Fibroblast of mammary gland (primary cell): ENCODE results near the gene BAIAP3.

Experiments
- DNase-seq: peaks from one replicate; pipeline ENCODE4 v3.0.0-alpha.2; 2010; ENCODE audit warnings: low read depth
- H3K4me3 ChIP-seq: 2 replicates; pipeline ENCODE4 v1.5.1; 2011; ENCODE audit warnings: low read depth, mild to moderate bottlenecking, low read length, moderate library complexity; ENCODE audit not compliant: control insufficient read depth
- TF ChIP-seq, protein P1 (sequence below): conservative IDR thresholded peaks from 2 replicates; pipeline ENCODE4 v1.5.1; 2011; ENCODE audit warnings: low read depth, low read length, inconsistent platforms; ENCODE audit not compliant: control insufficient read depth, insufficient read depth

BAIAP3 gene

DNA sequence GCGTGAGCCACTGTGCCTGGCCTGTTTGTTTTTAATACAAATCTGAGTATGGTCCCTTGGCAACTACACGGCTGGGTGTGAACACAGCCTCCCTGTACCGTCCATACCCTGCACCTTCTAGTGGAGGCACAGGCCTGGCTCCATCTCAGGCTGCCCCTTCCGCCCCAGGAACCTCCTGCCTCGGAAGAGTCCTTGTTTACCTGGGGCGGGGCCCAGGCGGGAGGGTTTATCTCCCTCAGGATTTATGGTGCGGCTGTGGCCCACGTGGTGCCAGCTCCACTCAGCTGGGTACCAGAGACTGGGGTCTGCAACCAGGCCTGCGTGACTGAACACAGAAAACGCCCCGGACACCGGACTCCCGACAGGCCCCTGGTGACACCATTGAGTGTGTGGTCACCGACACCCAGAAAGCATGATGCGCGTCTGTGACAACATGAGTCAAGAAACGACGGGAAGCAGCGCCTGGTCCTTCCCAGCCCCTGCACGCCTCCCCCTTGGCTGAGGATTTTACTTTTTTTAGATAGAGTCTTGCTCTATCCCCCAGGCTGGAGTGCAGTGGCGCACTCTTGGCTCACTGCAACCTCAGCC, 62.1 kb downstream of the BAIAP3 start:
- no peak overlapping the region for H3K4me3 ChIP-seq
- TF ChIP-seq, protein P1, sequence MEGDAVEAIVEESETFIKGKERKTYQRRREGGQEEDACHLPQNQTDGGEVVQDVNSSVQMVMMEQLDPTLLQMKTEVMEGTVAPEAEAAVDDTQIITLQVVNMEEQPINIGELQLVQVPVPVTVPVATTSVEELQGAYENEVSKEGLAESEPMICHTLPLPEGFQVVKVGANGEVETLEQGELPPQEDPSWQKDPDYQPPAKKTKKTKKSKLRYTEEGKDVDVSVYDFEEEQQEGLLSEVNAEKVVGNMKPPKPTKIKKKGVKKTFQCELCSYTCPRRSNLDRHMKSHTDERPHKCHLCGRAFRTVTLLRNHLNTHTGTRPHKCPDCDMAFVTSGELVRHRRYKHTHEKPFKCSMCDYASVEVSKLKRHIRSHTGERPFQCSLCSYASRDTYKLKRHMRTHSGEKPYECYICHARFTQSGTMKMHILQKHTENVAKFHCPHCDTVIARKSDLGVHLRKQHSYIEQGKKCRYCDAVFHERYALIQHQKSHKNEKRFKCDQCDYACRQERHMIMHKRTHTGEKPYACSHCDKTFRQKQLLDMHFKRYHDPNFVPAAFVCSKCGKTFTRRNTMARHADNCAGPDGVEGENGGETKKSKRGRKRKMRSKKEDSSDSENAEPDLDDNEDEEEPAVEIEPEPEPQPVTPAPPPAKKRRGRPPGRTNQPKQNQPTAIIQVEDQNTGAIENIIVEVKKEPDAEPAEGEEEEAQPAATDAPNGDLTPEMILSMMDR = no peak
- DNase-seq = no peak

DNA sequence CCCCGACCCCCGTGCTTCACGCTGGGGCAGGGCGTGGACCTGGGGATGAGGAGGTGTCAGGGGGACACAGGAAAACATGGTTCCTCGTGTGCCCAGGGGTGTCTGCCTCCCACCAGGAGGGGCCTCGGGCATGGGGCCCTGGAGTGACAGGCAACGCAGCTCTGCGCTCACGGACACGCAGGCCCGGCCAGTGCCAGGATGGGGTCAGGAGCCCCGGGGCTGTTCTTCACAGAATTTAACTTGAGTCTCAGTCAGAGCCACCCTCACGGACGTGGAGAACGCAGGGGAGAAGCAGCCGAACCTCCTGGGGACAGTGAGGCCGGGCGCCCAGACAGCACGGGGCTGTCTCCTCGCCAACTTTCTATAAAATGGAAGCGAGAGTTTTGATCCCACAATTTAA, 64.3 kb downstream of the BAIAP3 start:
- no peak overlapping the region for H3K4me3 ChIP-seq
- TF ChIP-seq, protein P1 = no peak
- DNase-seq = no peak

DNA sequence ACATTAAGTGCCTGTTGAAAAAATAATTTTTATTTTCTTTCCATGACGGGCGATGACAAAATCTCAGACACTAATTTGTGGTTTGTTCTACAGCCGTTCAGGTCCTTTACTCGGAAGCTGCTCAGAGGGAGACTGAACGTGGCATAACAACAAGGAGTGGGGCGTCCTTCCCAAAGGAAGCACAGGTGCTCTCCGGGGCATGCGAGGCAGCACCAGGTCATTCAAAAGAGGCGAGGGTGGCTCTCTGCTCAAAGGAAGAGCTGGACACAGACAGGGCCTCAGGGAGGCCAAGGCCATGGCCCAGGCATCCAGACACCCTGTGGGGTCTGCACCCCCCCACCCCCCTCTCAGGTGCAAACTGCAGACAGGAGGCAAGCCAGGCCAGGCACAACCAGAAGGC, 64.9 kb downstream of the BAIAP3 start:
- H3K4me3 ChIP-seq = no peak overlapping the region
- no peak for DNase-seq
- TF ChIP-seq, protein P1 = no peak
